Bronchial epithelial cell (primary cell): Measurements from ENCODE around the gene DNM3. TPM values are rescaled to one million over a fixed set of nuclear protein-coding genes. Genes with fewer than 3 reads are reported as not detected.

Source experiments
- total RNA-seq: library from RNA; depleted of rRNA; stranded (reverse); fragments of >200 nt; gene quantifications from 2 replicates; pipeline ENCODE4 v1.2.1, GENCODE V29; 2014

DNM3 gene
- total RNA-seq, 1 donor from 2014 or later: 1.3 TPM

Other genes starting within 250 kb of the DNM3 start
- gene MYOCOS, start 219.3 kb upstream of the DNM3 start, total RNA-seq: not detected in 2 replicates
- not detected in 2 replicates for gene MYOC, start 188.8 kb upstream of the DNM3 start, total RNA-seq
- gene VAMP4, start 99.4 kb upstream of the DNM3 start, total RNA-seq: 5.0 and 5.8 TPM in 2 replicates
- 28.3 and 30.8 TPM in 2 replicates for gene METTL13, start 59.8 kb upstream of the DNM3 start, total RNA-seq